ENCODE results near the gene TRPM3. TPM values are rescaled to one million over a fixed set of nuclear protein-coding genes. Genes with fewer than 3 reads are reported as not detected.

Gene TRPM3
- polyA plus RNA-seq, 2 of the 4 experiments (the other 2 are of a cell fraction), result not detected

DNA sequence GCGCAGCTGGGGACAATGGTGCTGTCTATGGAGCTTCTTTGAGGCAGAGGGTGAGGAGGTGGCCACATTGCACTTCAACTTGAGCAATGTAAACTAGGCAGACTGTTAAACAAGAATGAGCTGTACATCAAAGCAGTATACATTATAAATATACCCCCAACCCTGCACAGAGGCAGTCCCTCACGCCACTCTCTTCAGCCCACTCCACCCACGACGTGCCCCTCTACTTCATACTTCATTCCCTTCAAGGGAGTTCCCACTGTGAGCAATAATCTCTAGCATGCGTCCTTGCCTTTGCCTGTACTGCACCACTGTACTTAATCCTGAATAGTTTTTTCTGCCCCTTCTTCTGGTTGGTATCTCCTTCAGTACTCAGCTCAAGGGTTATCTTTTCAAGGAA lies 14.4 kb downstream of the TRPM3 start:
- H3K4me2 ChIP-seq, result no peak overlapping the region
- no peak for FAIRE-seq
- no peaks in the 10 kb centered on the region for H3K9me3 ChIP-seq
- WGBS (ENCODE audit: missing lambda C conversion rate), result under 1% methylated on average over 5 of the region's 5 CpGs
- no peak for ATAC-seq
- CTCF ChIA-PET, result no interaction called here
- DNase-seq (ENCODE audit: low read depth in 1 of 2, low spot score in 1 of 2), result no peak
- TF ChIP-seq TP53 (CRISPR knock-in tag; IDR thresholded peaks at IDR 0.05), result no peak
- no peak for TF ChIP-seq SREBF2 (IDR thresholded peaks at IDR 0.05)
- no peak for TF ChIP-seq FOSB (CRISPR knock-in tag; IDR thresholded peaks at IDR 0.05)
- TF ChIP-seq PHF8 (IDR thresholded peaks at IDR 0.05; ENCODE audit: borderline replicate concordance, low read depth), result no peak
- TF ChIP-seq EHMT2 (IDR thresholded peaks at IDR 0.05; ENCODE audit: low read depth), result no peak
- TF ChIP-seq HDAC2 (IDR thresholded peaks at IDR 0.05), result no peak
- TF ChIP-seq CHD4 (IDR thresholded peaks at IDR 0.05; ENCODE audit: borderline replicate concordance), result no peak
- TF ChIP-seq, protein P1, sequence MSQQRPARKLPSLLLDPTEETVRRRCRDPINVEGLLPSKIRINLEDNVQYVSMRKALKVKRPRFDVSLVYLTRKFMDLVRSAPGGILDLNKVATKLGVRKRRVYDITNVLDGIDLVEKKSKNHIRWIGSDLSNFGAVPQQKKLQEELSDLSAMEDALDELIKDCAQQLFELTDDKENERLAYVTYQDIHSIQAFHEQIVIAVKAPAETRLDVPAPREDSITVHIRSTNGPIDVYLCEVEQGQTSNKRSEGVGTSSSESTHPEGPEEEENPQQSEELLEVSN (IDR thresholded peaks at IDR 0.05; ENCODE audit: borderline replicate concordance, low read depth), result no peak
- TF ChIP-seq BCL3 (IDR thresholded peaks at IDR 0.05), result no peak
- no peak for TF ChIP-seq MAZ (IDR thresholded peaks at IDR 0.05; ENCODE audit: borderline replicate concordance, low read depth, low read length)
- no peak for TF ChIP-seq POLR2AphosphoS2 (conservative IDR thresholded peaks at IDR 0.05; ENCODE audit: low read length)
- no peak for TF ChIP-seq HOXB5 (CRISPR knock-in tag; IDR thresholded peaks at IDR 0.05)
- TF ChIP-seq CBX2 (IDR thresholded peaks at IDR 0.05; ENCODE audit: borderline replicate concordance, low read depth), result no peak
- H3K27ac ChIP-seq, result no peak overlapping the region
- no peak overlapping the region for H3K4me3 ChIP-seq
- H3K4me1 ChIP-seq, result no peaks in the 10 kb centered on the region
- POLR2A ChIA-PET, result no interaction called here

- 6% methylated on average over 1 of the region's 1 CpG for WGBS (ENCODE audit: missing lambda C conversion rate)
- H3K27ac ChIP-seq, result no peak overlapping the region
- TF ChIP-seq MAZ (IDR thresholded peaks at IDR 0.05; ENCODE audit: borderline replicate concordance, low read depth, low read length), result no peak
- TF ChIP-seq USF2 (IDR thresholded peaks at IDR 0.05), result no peak
- no peak for TF ChIP-seq KDM5A (IDR thresholded peaks at IDR 0.05)
- TF ChIP-seq RFX5 (IDR thresholded peaks at IDR 0.05), result no peak
- TF ChIP-seq SREBF2 (IDR thresholded peaks at IDR 0.05), result no peak
- TF ChIP-seq NPAS2 (CRISPR knock-in tag; IDR thresholded peaks at IDR 0.05; ENCODE audit: borderline replicate concordance), result no peak
- no peak for TF ChIP-seq BCL3 (IDR thresholded peaks at IDR 0.05)
- no peak for TF ChIP-seq FOXS1 (CRISPR knock-in tag; IDR thresholded peaks at IDR 0.05)
- TF ChIP-seq JUNB (IDR thresholded peaks at IDR 0.05), result no peak
- TF ChIP-seq MAX (IDR thresholded peaks at IDR 0.05), result no peak
- no peak for TF ChIP-seq SMC3 (IDR thresholded peaks at IDR 0.05)
- no peak for TF ChIP-seq RAD21 (conservative IDR thresholded peaks at IDR 0.05 in 1 of 2, IDR thresholded peaks at IDR 0.05 in 1 of 2)
- TF ChIP-seq, protein P2, sequence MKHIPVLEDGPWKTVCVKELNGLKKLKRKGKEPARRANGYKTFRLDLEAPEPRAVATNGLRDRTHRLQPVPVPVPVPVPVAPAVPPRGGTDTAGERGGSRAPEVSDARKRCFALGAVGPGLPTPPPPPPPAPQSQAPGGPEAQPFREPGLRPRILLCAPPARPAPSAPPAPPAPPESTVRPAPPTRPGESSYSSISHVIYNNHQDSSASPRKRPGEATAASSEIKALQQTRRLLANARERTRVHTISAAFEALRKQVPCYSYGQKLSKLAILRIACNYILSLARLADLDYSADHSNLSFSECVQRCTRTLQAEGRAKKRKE (CRISPR knock-in tag; IDR thresholded peaks at IDR 0.05; ENCODE audit: low read depth), result no peak
- no peak for TF ChIP-seq CHD4 (IDR thresholded peaks at IDR 0.05; ENCODE audit: borderline replicate concordance)
- TF ChIP-seq ZC3H11A (IDR thresholded peaks at IDR 0.05), result no peak
- no peak for TF ChIP-seq HOXB5 (CRISPR knock-in tag; IDR thresholded peaks at IDR 0.05)
- TF ChIP-seq RARB (CRISPR knock-in tag; IDR thresholded peaks at IDR 0.05), result no peak
- TF ChIP-seq, protein P3, sequence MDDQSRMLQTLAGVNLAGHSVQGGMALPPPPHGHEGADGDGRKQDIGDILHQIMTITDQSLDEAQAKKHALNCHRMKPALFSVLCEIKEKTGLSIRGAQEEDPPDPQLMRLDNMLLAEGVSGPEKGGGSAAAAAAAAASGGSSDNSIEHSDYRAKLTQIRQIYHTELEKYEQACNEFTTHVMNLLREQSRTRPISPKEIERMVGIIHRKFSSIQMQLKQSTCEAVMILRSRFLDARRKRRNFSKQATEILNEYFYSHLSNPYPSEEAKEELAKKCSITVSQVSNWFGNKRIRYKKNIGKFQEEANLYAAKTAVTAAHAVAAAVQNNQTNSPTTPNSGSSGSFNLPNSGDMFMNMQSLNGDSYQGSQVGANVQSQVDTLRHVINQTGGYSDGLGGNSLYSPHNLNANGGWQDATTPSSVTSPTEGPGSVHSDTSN (IDR thresholded peaks at IDR 0.05), result no peak
- H3K4me1 ChIP-seq, result no peaks in the 10 kb centered on the region
- no peak overlapping the region for H3K4me2 ChIP-seq
- no peak for ATAC-seq
- ChIA-PET POLR2A (no interaction called here), CTCF (interaction anchor here (1.2 kb wide), 1 partner anchor 15 kb away, joined by 3 read pairs; no protein-coding TSS in a partner anchor)
- no peak for FAIRE-seq
- no peak for DNase-seq (ENCODE audit: low read depth in 1 of 2, low spot score in 1 of 2)
- no peak overlapping the region for H3K4me3 ChIP-seq
- no peaks in the 10 kb centered on the region for H3K9me3 ChIP-seq
Observed at GRCh38 chr9:71105192-71105591, 16.2 kb downstream of the TRPM3 start.

All from A549 (cell line).